ENCODE results near the gene XPNPEP1. TPM values are rescaled to one million over a fixed set of nuclear protein-coding genes. Genes with fewer than 3 reads are reported as not detected.

The XPNPEP1 gene
- polyA plus RNA-seq, 3 donors from 2014 or later: 36.4 to 71.7 (median 57.7) TPM

- no peak for DNase-seq
- no peaks in the 10 kb centered on the region for H3K9me3 Mint-ChIP-seq
- H3K4me3 Mint-ChIP-seq: peak overlapping the region in 4 of 5 donors; percentile 2 to 76 (median 47)
- H3K36me3 Mint-ChIP-seq: peaks cover 21 to 47% (median 41%) of the 10 kb centered on the region in 3 donors
- peaks cover 72 to 84% of the 10 kb centered on the region in 2 donors for H3K4me1 Mint-ChIP-seq
- H3K27ac Mint-ChIP-seq: peak overlapping the region in 5 of 6 donors; percentile 75 to 98 (median 89)
- H3K27me3 Mint-ChIP-seq (ENCODE audit: low read depth in 3 of 3): peaks cover 0 to 1% (median 0%) of the 10 kb centered on the region in 3 donors
Measured at GRCh38 chr10:109904397-109904796, 18.9 kb downstream of the XPNPEP1 start.

- H3K27ac Mint-ChIP-seq: peak overlapping the region in 5 of 6 donors; percentile 86 to 98 (median 91)
- peaks cover 78 to 92% of the 10 kb centered on the region in 2 donors for H3K4me1 Mint-ChIP-seq
- H3K4me3 Mint-ChIP-seq: peak overlapping the region in 4 of 5 donors; percentile 51 to 80 (median 68)
- no peaks in the 10 kb centered on the region for H3K9me3 Mint-ChIP-seq
- H3K36me3 Mint-ChIP-seq: peaks cover 23 to 51% (median 43%) of the 10 kb centered on the region in 3 donors
- H3K27me3 Mint-ChIP-seq (ENCODE audit: low read depth in 3 of 3): peaks cover 0 to 1% (median 0%) of the 10 kb centered on the region in 3 donors
- peak; percentile 32 to 47 (median 35) for DNase-seq
Measured at GRCh38 chr10:109902992-109903947, 20.0 kb downstream of the XPNPEP1 start.

GRCh38 chr10:109899356-109900331 is 23.7 kb downstream of the XPNPEP1 start:
- Mint-ChIP-seq H3K27ac (peak overlapping the region in 3 of 6 donors; percentile 18 to 63 (median 22)), H3K36me3 (peaks cover 16 to 29% (median 18%) of the 10 kb centered on the region in 3 donors), H3K4me3 (no peak overlapping the region), H3K4me1 (peaks cover 63 to 92% of the 10 kb centered on the region in 2 donors), H3K27me3 (ENCODE audit: low read depth in 3 of 3) (peaks cover 0 to 4% (median 0%) of the 10 kb centered on the region in 3 donors), H3K9me3 (no peaks in the 10 kb centered on the region)
- no peak for DNase-seq

- DNase-seq: no peak
- Mint-ChIP-seq H3K27me3 (ENCODE audit: low read depth in 3 of 3) (peaks cover 0 to 4% (median 0%) of the 10 kb centered on the region in 3 donors), H3K27ac (peak overlapping the region in 3 of 6 donors; percentile 14 to 48 (median 36)), H3K9me3 (no peaks in the 10 kb centered on the region), H3K4me3 (no peak overlapping the region), H3K36me3 (peaks cover 9 to 23% (median 10%) of the 10 kb centered on the region in 3 donors), H3K4me1 (peaks cover 54 to 86% of the 10 kb centered on the region in 2 donors)
Measured at GRCh38 chr10:109898666-109899355, 24.5 kb downstream of the XPNPEP1 start.

- H3K4me1 Mint-ChIP-seq: peaks cover 54 to 85% of the 10 kb centered on the region in 2 donors
- DNase-seq: no peak
- H3K9me3 Mint-ChIP-seq: no peaks in the 10 kb centered on the region
- H3K27me3 Mint-ChIP-seq (ENCODE audit: low read depth in 3 of 3): peaks cover 0 to 4% (median 0%) of the 10 kb centered on the region in 3 donors
- H3K36me3 Mint-ChIP-seq: peaks cover 7 to 19% (median 13%) of the 10 kb centered on the region in 3 donors
- no peak overlapping the region for H3K4me3 Mint-ChIP-seq
- H3K27ac Mint-ChIP-seq: peak overlapping the region in 2 of 6 donors; percentile 25 to 70
Measured at GRCh38 chr10:109898007-109898406, 25.3 kb downstream of the XPNPEP1 start.

- no peak overlapping the region for H3K4me3 Mint-ChIP-seq
- no peak for DNase-seq
- no peaks in the 10 kb centered on the region for H3K9me3 Mint-ChIP-seq
- H3K4me1 Mint-ChIP-seq: peaks cover 62 to 85% of the 10 kb centered on the region in 2 donors
- H3K27me3 Mint-ChIP-seq (ENCODE audit: low read depth in 3 of 3): peaks cover 0 to 5% (median 0%) of the 10 kb centered on the region in 3 donors
- peak overlapping the region in 3 of 6 donors; percentile 53 to 75 (median 63) for H3K27ac Mint-ChIP-seq
- H3K36me3 Mint-ChIP-seq: peaks cover 9 to 24% (median 11%) of the 10 kb centered on the region in 3 donors
Measured at GRCh38 chr10:109895848-109896247, 27.5 kb downstream of the XPNPEP1 start.

GRCh38 chr10:109895095-109895818 is 28.1 kb downstream of the XPNPEP1 start:
- H3K4me3 Mint-ChIP-seq: no peak overlapping the region
- H3K9me3 Mint-ChIP-seq: no peaks in the 10 kb centered on the region
- DNase-seq: no peak
- peak overlapping the region in 4 of 6 donors; percentile 36 to 63 (median 48) for H3K27ac Mint-ChIP-seq
- peaks cover 62 to 85% of the 10 kb centered on the region in 2 donors for H3K4me1 Mint-ChIP-seq
- H3K36me3 Mint-ChIP-seq: peaks cover 11 to 25% (median 14%) of the 10 kb centered on the region in 3 donors
- H3K27me3 Mint-ChIP-seq (ENCODE audit: low read depth in 3 of 3): peaks cover 0 to 5% (median 0%) of the 10 kb centered on the region in 3 donors

GRCh38 chr10:109894516-109894915 is 28.8 kb downstream of the XPNPEP1 start:
- H3K4me3 Mint-ChIP-seq: no peak overlapping the region
- DNase-seq: no peak
- H3K36me3 Mint-ChIP-seq: peaks cover 14 to 32% (median 17%) of the 10 kb centered on the region in 3 donors
- peaks cover 0 to 5% (median 0%) of the 10 kb centered on the region in 3 donors for H3K27me3 Mint-ChIP-seq (ENCODE audit: low read depth in 3 of 3)
- H3K9me3 Mint-ChIP-seq: no peaks in the 10 kb centered on the region
- peak overlapping the region in 3 of 6 donors; percentile 22 to 44 (median 36) for H3K27ac Mint-ChIP-seq
- H3K4me1 Mint-ChIP-seq: peaks cover 60 to 85% of the 10 kb centered on the region in 2 donors

- Mint-ChIP-seq H3K4me1 (peaks cover 51 to 77% of the 10 kb centered on the region in 2 donors), H3K9me3 (no peaks in the 10 kb centered on the region), H3K4me3 (peak overlapping the region in 3 of 5 donors; percentile 7 to 43 (median 17)), H3K36me3 (peaks cover 18 to 34% (median 20%) of the 10 kb centered on the region in 3 donors), H3K27me3 (ENCODE audit: low read depth in 3 of 3) (peaks cover 0 to 5% (median 0%) of the 10 kb centered on the region in 3 donors), H3K27ac (peak overlapping the region; percentile 51 to 88 (median 74))
- DNase-seq: no peak
Measured at GRCh38 chr10:109893386-109893785, 29.9 kb downstream of the XPNPEP1 start.

- peaks cover 50 to 72% of the 10 kb centered on the region in 2 donors for H3K4me1 Mint-ChIP-seq
- peak overlapping the region; percentile 68 to 88 (median 82) for H3K27ac Mint-ChIP-seq
- H3K9me3 Mint-ChIP-seq: no peaks in the 10 kb centered on the region
- no peak for DNase-seq
- H3K36me3 Mint-ChIP-seq: peaks cover 16 to 32% (median 16%) of the 10 kb centered on the region in 3 donors
- peaks cover 0 to 5% (median 0%) of the 10 kb centered on the region in 3 donors for H3K27me3 Mint-ChIP-seq (ENCODE audit: low read depth in 3 of 3)
- peak overlapping the region in 1 of 5 donors; percentile 15 for H3K4me3 Mint-ChIP-seq
Measured at GRCh38 chr10:109892931-109893330, 30.4 kb downstream of the XPNPEP1 start.

GRCh38 chr10:109892117-109892516 is 31.2 kb downstream of the XPNPEP1 start:
- H3K9me3 Mint-ChIP-seq: no peaks in the 10 kb centered on the region
- H3K27ac Mint-ChIP-seq: peak overlapping the region; percentile 70 to 88 (median 80)
- peaks cover 0 to 8% (median under 1%) of the 10 kb centered on the region in 3 donors for H3K27me3 Mint-ChIP-seq (ENCODE audit: low read depth in 3 of 3)
- H3K4me3 Mint-ChIP-seq: peak overlapping the region; percentile 29 to 65 (median 58)
- peaks cover 15 to 36% (median 18%) of the 10 kb centered on the region in 3 donors for H3K36me3 Mint-ChIP-seq
- peak; percentile 45 to 53 (median 53) for DNase-seq
- H3K4me1 Mint-ChIP-seq: peaks cover 53 to 76% of the 10 kb centered on the region in 2 donors

- H3K4me3 Mint-ChIP-seq: no peak overlapping the region
- no peak for DNase-seq
- peak overlapping the region in 5 of 6 donors; percentile 18 to 81 (median 32) for H3K27ac Mint-ChIP-seq
- H3K36me3 Mint-ChIP-seq: peaks cover 15 to 40% (median 22%) of the 10 kb centered on the region in 3 donors
- H3K4me1 Mint-ChIP-seq: peaks cover 58 to 76% of the 10 kb centered on the region in 2 donors
- H3K9me3 Mint-ChIP-seq: no peaks in the 10 kb centered on the region
- H3K27me3 Mint-ChIP-seq (ENCODE audit: low read depth in 3 of 3): peaks cover 0 to 8% (median 2%) of the 10 kb centered on the region in 3 donors
Measured at GRCh38 chr10:109891105-109891504, 32.2 kb downstream of the XPNPEP1 start.
